GM23338 (cell line): ENCODE data around the gene R3HDM2. TPM values are rescaled to one million over a fixed set of nuclear protein-coding genes. Genes with fewer than 3 reads are reported as not detected.

Experiments
- ATAC-seq: fragments of 200-7000 bp; cut with Tn5 transposase; 3 replicates; pipeline ENCODE4 v1.9.1; 2020
- DNase-seq: peaks from one replicate; pipeline ENCODE4 v3.0.0-alpha.2; 2015; ENCODE audit warnings: low spot score
- H2AFZ ChIP-seq: fragments of 200-600 bp; sonication (generic); 2 replicates; pipeline ENCODE4 v1.8.0; 2016; ENCODE audit warnings: antibody characterized with exemption, mild to moderate bottlenecking, moderate library complexity
- H3F3A ChIP-seq: fragments of 200-600 bp; sonication (generic); replicated peaks from 2 replicates; pipeline ENCODE4 v1.8.0; 2017; ENCODE audit warnings: antibody characterized with exemption, mixed run types, low read depth
- H3K27ac ChIP-seq: fragments of 200-600 bp; sonication (generic); 2 replicates; pipeline ENCODE4 v1.6.1; 2016; ENCODE audit warnings: low read depth
- H3K27me3 ChIP-seq: fragments of 200-600 bp; sonication (generic); 2 replicates; pipeline ENCODE4 v1.8.0; 2016; ENCODE audit warnings: mild to moderate bottlenecking, mixed run types, moderate library complexity; ENCODE audit not compliant: insufficient read depth
- H3K36me3 ChIP-seq: fragments of 200-600 bp; sonication (generic); 2 replicates; pipeline ENCODE4 v1.8.0; 2016; ENCODE audit warnings: mild to moderate bottlenecking; ENCODE audit not compliant: insufficient read depth
- H3K4me1 ChIP-seq: fragments of 200-600 bp; sonication (generic); 2 replicates; pipeline ENCODE4 v1.8.0; 2016; ENCODE audit warnings: mild to moderate bottlenecking, moderate library complexity; ENCODE audit not compliant: insufficient read depth
- H3K4me2 ChIP-seq: fragments of 200-600 bp; sonication (generic); 2 replicates; pipeline ENCODE4 v1.7.1; 2017; ENCODE audit warnings: mixed run types
- H3K4me3 ChIP-seq: fragments of 200-600 bp; sonication (generic); 2 replicates; pipeline ENCODE4 v1.6.1; 2016; ENCODE audit warnings: mixed run types
- H3K79me2 ChIP-seq: fragments of 200-600 bp; sonication (generic); replicated peaks from 2 replicates; pipeline ENCODE4 v1.8.0; 2017; ENCODE audit warnings: mild to moderate bottlenecking; ENCODE audit not compliant: insufficient read depth
- H3K9me2 ChIP-seq: fragments of 200-600 bp; sonication (generic); 2 replicates; pipeline ENCODE4 v1.8.0; 2017; ENCODE audit not compliant: insufficient read depth
- H4K20me1 ChIP-seq: fragments of 200-600 bp; sonication (generic); replicated peaks from 2 replicates; pipeline ENCODE4 v1.8.0; 2017; ENCODE audit warnings: mild to moderate bottlenecking; ENCODE audit not compliant: insufficient read depth
- H3K27ac Mint-ChIP-seq: 2 replicates; pipeline ENCODE4 v1.8.0; 2020; ENCODE audit warnings: inconsistent platforms, mild to moderate bottlenecking, moderate library complexity, mixed read lengths
- H3K27me3 Mint-ChIP-seq: 3 replicates; pipeline ENCODE4 v1.8.0; 2022; ENCODE audit warnings: low read depth, mild to moderate bottlenecking, moderate library complexity, mixed read lengths, inconsistent platforms; ENCODE audit not compliant: insufficient read depth, poor library complexity
- H3K36me3 Mint-ChIP-seq: 3 replicates; pipeline ENCODE4 v1.8.0; 2021; ENCODE audit warnings: low read depth, mild to moderate bottlenecking, inconsistent platforms, moderate library complexity, mixed read lengths
- H3K4me1 Mint-ChIP-seq: 3 replicates; pipeline ENCODE4 v1.8.0; 2020; ENCODE audit warnings: mild to moderate bottlenecking, inconsistent platforms, mixed read lengths
- H3K4me3 Mint-ChIP-seq: 3 replicates; pipeline ENCODE4 v1.8.0; 2021; ENCODE audit warnings: moderate library complexity, mild to moderate bottlenecking, inconsistent platforms, mixed read lengths
- H3K9me3 Mint-ChIP-seq: 3 replicates; pipeline ENCODE4 v1.8.0; 2020; ENCODE audit warnings: moderate library complexity, mild to moderate bottlenecking, inconsistent platforms, mixed read lengths
- EZH2 ChIP-seq: fragments of 200-600 bp; sonication (generic); IDR thresholded peaks from one replicate; pipeline ENCODE4 v1.8.0; 2017; ENCODE audit warnings: antibody characterized with exemption, mild to moderate bottlenecking, low read depth; ENCODE audit not compliant: unreplicated experiment
- EZH2phosphoT487 ChIP-seq: fragments of 200-600 bp; sonication (generic); IDR thresholded peaks from one replicate; pipeline ENCODE4 v1.8.1; 2018; ENCODE audit warnings: antibody characterized with exemption; ENCODE audit not compliant: unreplicated experiment
- JUNB ChIP-seq: IDR thresholded peaks from one replicate; pipeline ENCODE4 v1.6.1; 2016; ENCODE audit warnings: antibody characterized with exemption; ENCODE audit not compliant: unreplicated experiment
- NANOG ChIP-seq: IDR thresholded peaks from 2 replicates; pipeline ENCODE4 v1.6.1; 2016; ENCODE audit warnings: antibody characterized with exemption, borderline replicate concordance
- POLR2AphosphoS5 ChIP-seq: IDR thresholded peaks from 2 replicates; pipeline ENCODE4 v1.6.1; 2016; ENCODE audit warnings: antibody characterized with exemption, low read depth
- ZNF114 ChIP-seq: fragments of 250-450 bp; sonication (Bioruptor Pico); IDR thresholded peaks from 2 replicates; pipeline ENCODE4 v1.5.0; 2020; ENCODE audit warnings: mild to moderate bottlenecking, moderate library complexity
- ZNF331 ChIP-seq: fragments of 250-450 bp; sonication (Bioruptor Pico); IDR thresholded peaks from 2 replicates; pipeline ENCODE4 v1.5.0; 2020; ENCODE audit warnings: low read depth, mild to moderate bottlenecking, moderate library complexity
- polyA plus RNA-seq: library from polyadenylated mRNA; unstranded; fragments of >200 nt; fragmentation: Nextera tagmentation; extraction: Ambion mirVana; gene quantifications from 2 replicates; pipeline ENCODE4 v1.2.1, GENCODE V29; 2016
- total RNA-seq: library from RNA; depleted of rRNA; stranded (reverse); fragments of >200 nt; shearing (Covaris generic); gene quantifications from 2 replicates; pipeline ENCODE4 v1.2.3, GENCODE V29; 2014
- TF ChIP-seq, protein P1 (sequence below): fragments of 250-450 bp; sonication (Bioruptor Pico); IDR thresholded peaks from 2 replicates; pipeline ENCODE4 v1.5.0; 2020; ENCODE audit warnings: mild to moderate bottlenecking, moderate library complexity
- TF ChIP-seq, protein P2 (sequence below), 2 experiments: fragments of 200-600 bp in 1 of 2; sonication (generic) in 1 of 2; conservative IDR thresholded peaks; 2 replicates each; pipeline versions ENCODE4 v1.5.1 to v1.6.1; 2016 to 2017; ENCODE audit warnings: antibody characterized with exemption in 2 of 2, low read depth in 2 of 2, mild to moderate bottlenecking in 2 of 2, moderate library complexity in 1 of 2

R3HDM2 gene
- total and polyA plus RNA-seq, 2 experiments from 2014 or later, result 9.6 to 19.6 TPM

DNA sequence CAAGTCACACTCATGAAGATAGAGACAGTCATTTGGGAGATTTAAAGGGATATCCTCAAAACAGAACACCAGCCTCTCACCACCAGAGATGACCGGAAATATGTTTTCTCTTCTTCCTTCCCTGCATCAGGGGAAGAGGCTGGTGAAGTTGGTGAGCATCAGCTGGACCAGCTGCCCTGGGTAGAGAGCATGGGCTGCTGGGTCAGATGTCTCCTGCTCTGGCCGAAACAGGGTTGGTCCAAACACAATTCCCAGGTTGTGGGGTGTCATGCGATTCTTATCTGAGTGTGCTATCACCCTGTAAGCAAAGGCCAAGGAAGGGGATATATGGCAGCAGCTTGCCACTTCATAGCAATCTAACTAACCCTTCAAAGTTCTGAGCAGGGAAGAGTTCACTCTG lies 41.5 kb upstream of the R3HDM2 start (continued):
- TF ChIP-seq, protein P1, sequence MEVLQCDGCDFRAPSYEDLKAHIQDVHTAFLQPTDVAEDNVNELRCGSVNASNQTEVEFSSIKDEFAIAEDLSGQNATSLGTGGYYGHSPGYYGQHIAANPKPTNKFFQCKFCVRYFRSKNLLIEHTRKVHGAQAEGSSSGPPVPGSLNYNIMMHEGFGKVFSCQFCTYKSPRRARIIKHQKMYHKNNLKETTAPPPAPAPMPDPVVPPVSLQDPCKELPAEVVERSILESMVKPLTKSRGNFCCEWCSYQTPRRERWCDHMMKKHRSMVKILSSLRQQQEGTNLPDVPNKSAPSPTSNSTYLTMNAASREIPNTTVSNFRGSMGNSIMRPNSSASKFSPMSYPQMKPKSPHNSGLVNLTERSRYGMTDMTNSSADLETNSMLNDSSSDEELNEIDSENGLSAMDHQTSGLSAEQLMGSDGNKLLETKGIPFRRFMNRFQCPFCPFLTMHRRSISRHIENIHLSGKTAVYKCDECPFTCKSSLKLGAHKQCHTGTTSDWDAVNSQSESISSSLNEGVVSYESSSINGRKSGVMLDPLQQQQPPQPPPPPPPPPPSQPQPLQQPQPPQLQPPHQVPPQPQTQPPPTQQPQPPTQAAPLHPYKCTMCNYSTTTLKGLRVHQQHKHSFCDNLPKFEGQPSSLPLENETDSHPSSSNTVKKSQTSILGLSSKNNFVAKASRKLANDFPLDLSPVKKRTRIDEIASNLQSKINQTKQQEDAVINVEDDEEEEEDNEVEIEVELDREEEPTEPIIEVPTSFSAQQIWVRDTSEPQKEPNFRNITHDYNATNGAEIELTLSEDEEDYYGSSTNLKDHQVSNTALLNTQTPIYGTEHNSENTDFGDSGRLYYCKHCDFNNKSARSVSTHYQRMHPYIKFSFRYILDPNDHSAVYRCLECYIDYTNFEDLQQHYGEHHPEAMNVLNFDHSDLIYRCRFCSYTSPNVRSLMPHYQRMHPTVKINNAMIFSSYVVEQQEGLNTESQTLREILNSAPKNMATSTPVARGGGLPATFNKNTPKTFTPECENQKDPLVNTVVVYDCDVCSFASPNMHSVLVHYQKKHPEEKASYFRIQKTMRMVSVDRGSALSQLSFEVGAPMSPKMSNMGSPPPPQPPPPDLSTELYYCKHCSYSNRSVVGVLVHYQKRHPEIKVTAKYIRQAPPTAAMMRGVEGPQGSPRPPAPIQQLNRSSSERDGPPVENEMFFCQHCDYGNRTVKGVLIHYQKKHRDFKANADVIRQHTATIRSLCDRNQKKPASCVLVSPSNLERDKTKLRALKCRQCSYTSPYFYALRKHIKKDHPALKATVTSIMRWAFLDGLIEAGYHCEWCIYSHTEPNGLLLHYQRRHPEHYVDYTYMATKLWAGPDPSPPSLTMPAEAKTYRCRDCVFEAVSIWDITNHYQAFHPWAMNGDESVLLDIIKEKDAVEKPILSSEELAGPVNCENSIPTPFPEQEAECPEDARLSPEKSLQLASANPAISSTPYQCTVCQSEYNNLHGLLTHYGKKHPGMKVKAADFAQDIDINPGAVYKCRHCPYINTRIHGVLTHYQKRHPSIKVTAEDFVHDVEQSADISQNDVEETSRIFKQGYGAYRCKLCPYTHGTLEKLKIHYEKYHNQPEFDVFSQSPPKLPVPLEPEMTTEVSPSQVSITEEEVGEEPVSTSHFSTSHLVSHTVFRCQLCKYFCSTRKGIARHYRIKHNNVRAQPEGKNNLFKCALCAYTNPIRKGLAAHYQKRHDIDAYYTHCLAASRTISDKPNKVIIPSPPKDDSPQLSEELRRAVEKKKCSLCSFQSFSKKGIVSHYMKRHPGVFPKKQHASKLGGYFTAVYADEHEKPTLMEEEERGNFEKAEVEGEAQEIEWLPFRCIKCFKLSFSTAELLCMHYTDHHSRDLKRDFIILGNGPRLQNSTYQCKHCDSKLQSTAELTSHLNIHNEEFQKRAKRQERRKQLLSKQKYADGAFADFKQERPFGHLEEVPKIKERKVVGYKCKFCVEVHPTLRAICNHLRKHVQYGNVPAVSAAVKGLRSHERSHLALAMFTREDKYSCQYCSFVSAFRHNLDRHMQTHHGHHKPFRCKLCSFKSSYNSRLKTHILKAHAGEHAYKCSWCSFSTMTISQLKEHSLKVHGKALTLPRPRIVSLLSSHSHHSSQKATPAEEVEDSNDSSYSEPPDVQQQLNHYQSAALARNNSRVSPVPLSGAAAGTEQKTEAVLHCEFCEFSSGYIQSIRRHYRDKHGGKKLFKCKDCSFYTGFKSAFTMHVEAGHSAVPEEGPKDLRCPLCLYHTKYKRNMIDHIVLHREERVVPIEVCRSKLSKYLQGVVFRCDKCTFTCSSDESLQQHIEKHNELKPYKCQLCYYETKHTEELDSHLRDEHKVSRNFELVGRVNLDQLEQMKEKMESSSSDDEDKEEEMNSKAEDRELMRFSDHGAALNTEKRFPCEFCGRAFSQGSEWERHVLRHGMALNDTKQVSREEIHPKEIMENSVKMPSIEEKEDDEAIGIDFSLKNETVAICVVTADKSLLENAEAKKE, result no peak
- TF ChIP-seq ZNF331 (CRISPR knock-in tag), result no peak
- TF ChIP-seq EZH2phosphoT487, result no peak
- no peak for TF ChIP-seq POLR2AphosphoS5
- no peak for TF ChIP-seq JUNB
- no peak for TF ChIP-seq ZNF114
- no peak for TF ChIP-seq NANOG

DNA sequence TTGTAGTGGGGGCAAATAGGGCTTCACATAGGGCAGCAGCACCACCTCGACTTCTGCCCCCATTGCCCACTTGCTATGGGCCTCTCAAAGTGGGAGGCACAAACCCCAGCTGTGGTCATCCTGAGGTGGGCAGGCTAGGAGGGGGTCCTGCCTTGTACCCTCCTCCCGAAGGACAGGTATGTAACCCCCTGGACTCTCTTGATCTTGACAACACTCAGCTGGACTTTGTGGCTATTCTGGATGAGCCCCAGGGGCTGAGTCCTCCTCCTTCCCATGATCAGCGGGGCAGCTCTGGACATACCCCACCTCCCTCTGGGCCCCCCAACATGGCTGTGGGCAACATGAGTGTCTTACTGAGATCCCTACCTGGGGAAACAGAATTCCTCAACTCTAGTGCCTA lies 40.8 kb upstream of the R3HDM2 start:
- no peaks in the 10 kb centered on the region for H4K20me1 ChIP-seq
- Mint-ChIP-seq H3K4me1 (peaks cover 18% of the 10 kb centered on the region), H3K9me3 (no peaks in the 10 kb centered on the region; the same call in 2 of the 3 replicates), H3K27ac (no peak overlapping the region), H3K27me3 (peaks cover 45% of the 10 kb centered on the region), H3K4me3 (no peak overlapping the region), H3K36me3 (peaks cover 12% of the 10 kb centered on the region; the same call in 2 of the 3 replicates)
- peaks cover 16% of the 10 kb centered on the region for H3K4me1 ChIP-seq
- H3K4me3 ChIP-seq, result no peak overlapping the region
- H2AFZ ChIP-seq, result no peak overlapping the region
- peaks cover 9% of the 10 kb centered on the region for H3F3A ChIP-seq
- no peaks in the 10 kb centered on the region for H3K79me2 ChIP-seq
- H3K36me3 ChIP-seq, result no peaks in the 10 kb centered on the region
- H3K27me3 ChIP-seq, result peaks cover 49% of the 10 kb centered on the region
- DNase-seq (no peak), ATAC-seq (no peak)
- H3K9me2 ChIP-seq, result no peaks in the 10 kb centered on the region
- H3K27ac ChIP-seq, result no peak overlapping the region
- H3K4me2 ChIP-seq, result no peak overlapping the region
- TF ChIP-seq, protein P2, sequence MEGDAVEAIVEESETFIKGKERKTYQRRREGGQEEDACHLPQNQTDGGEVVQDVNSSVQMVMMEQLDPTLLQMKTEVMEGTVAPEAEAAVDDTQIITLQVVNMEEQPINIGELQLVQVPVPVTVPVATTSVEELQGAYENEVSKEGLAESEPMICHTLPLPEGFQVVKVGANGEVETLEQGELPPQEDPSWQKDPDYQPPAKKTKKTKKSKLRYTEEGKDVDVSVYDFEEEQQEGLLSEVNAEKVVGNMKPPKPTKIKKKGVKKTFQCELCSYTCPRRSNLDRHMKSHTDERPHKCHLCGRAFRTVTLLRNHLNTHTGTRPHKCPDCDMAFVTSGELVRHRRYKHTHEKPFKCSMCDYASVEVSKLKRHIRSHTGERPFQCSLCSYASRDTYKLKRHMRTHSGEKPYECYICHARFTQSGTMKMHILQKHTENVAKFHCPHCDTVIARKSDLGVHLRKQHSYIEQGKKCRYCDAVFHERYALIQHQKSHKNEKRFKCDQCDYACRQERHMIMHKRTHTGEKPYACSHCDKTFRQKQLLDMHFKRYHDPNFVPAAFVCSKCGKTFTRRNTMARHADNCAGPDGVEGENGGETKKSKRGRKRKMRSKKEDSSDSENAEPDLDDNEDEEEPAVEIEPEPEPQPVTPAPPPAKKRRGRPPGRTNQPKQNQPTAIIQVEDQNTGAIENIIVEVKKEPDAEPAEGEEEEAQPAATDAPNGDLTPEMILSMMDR (conservative IDR thresholded peaks at IDR 0.05; ENCODE audit: low read depth in 2 of 2), result no peak
- TF ChIP-seq EZH2 (no peak), ZNF114 (no peak), ZNF331 (CRISPR knock-in tag) (no peak)
- TF ChIP-seq, protein P1, result no peak
